GM10847 (cell line): ENCODE data around the gene STIL.

Experiments used
- POLR2A ChIP-seq: IDR thresholded peaks from 2 replicates; pipeline ENCODE4 v1.6.1; 2011; ENCODE audit not compliant: insufficient read length; ENCODE audit errors: extremely low read depth

STIL gene

GRCh38 chr1:47243910-47244309 is 70.0 kb downstream of the STIL start:
- no peak for TF ChIP-seq POLR2A

GRCh38 chr1:47241114-47242113 is 72.5 kb downstream of the STIL start:
- TF ChIP-seq POLR2A: no peak

GRCh38 chr1:47238935-47239592 is 74.9 kb downstream of the STIL start:
- no peak for TF ChIP-seq POLR2A

- no peak for TF ChIP-seq POLR2A
Observed at GRCh38 chr1:47235806-47236205, 78.1 kb downstream of the STIL start.

GRCh38 chr1:47235241-47235681 is 78.7 kb downstream of the STIL start:
- TF ChIP-seq POLR2A: no peak

- TF ChIP-seq POLR2A: no peak
Observed at GRCh38 chr1:47233186-47233585, 80.8 kb downstream of the STIL start.

- TF ChIP-seq POLR2A: no peak
Observed at GRCh38 chr1:47232187-47232874, 81.6 kb downstream of the STIL start, which contains the start of gene TAL1. TAL1 (minus strand) TSS chr1:47232225; CDS start chr1:47225888, 6,337 bp downstream.

GRCh38 chr1:47231301-47232186 is 82.4 kb downstream of the STIL start:
- no peak for TF ChIP-seq POLR2A

GRCh38 chr1:47230692-47231300 is 83.2 kb downstream of the STIL start:
- no peak for TF ChIP-seq POLR2A

- no peak for TF ChIP-seq POLR2A
Observed at GRCh38 chr1:47229886-47230691, 83.9 kb downstream of the STIL start.

GRCh38 chr1:47229031-47229885 is 84.7 kb downstream of the STIL start:
- TF ChIP-seq POLR2A: no peak

- no peak for TF ChIP-seq POLR2A
Observed at GRCh38 chr1:47228644-47229030, 85.3 kb downstream of the STIL start.
